GM23248 (cell line): ENCODE results near the gene PPP2R1B.

Source experiments
- EZH2 ChIP-seq: fragments of 200-600 bp; sonication (generic); IDR thresholded peaks from 2 replicates; pipeline ENCODE4 v1.6.1; 2018; ENCODE audit warnings: antibody characterized with exemption, mild to moderate bottlenecking; ENCODE audit not compliant: insufficient read depth, poor library complexity, severe bottlenecking
- EZH2phosphoT487 ChIP-seq: fragments of 200-600 bp; sonication (generic); IDR thresholded peaks from 2 replicates; pipeline ENCODE4 v1.6.1; 2018; ENCODE audit warnings: antibody characterized with exemption, moderate library complexity, mild to moderate bottlenecking, low read depth; ENCODE audit not compliant: insufficient read depth

GRCh38 chr11:111737444-111738210 is 28.6 kb downstream of the PPP2R1B start:
- TF ChIP-seq EZH2phosphoT487, result no peak
- no peak for TF ChIP-seq EZH2
